ENCODE measurements around the gene AIDA.

DNA sequence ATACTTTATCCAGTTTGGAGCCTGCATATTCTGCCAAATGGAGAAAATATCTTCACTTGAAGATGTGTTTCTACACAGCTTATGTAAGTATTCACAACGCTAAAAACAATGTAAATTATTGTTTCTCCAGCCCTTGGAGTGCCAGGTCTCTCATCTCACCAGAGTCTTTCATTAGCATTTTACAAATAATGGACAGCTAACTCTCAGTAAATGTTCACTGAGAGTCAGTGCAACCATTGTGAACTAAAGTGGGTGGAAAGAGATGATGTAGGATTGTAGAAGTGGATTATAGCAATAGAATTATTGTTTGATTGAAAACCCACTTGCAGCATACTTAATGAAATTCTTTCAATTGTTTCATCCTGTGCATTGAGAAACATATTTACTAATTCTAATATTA, 16.5 kb upstream of the AIDA start:
- TF ChIP-seq, protein P1, sequence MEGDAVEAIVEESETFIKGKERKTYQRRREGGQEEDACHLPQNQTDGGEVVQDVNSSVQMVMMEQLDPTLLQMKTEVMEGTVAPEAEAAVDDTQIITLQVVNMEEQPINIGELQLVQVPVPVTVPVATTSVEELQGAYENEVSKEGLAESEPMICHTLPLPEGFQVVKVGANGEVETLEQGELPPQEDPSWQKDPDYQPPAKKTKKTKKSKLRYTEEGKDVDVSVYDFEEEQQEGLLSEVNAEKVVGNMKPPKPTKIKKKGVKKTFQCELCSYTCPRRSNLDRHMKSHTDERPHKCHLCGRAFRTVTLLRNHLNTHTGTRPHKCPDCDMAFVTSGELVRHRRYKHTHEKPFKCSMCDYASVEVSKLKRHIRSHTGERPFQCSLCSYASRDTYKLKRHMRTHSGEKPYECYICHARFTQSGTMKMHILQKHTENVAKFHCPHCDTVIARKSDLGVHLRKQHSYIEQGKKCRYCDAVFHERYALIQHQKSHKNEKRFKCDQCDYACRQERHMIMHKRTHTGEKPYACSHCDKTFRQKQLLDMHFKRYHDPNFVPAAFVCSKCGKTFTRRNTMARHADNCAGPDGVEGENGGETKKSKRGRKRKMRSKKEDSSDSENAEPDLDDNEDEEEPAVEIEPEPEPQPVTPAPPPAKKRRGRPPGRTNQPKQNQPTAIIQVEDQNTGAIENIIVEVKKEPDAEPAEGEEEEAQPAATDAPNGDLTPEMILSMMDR (IDR thresholded peaks at IDR 0.05) = no peak
- no peak for TF ChIP-seq EZH2 (IDR thresholded peaks at IDR 0.05; ENCODE audit: borderline replicate concordance, insufficient read depth, low read depth, low read length, poor library complexity, severe bottlenecking)
